K562 (cell line): ENCODE results near the gene ROBO1. TPM values are rescaled to one million over a fixed set of nuclear protein-coding genes. Genes with fewer than 3 reads are reported as not detected.

Source experiments
- ATAC-seq: fragments of 200-7000 bp; cut with Tn5 transposase; 3 replicates; pipeline ENCODE4 v1.9.1; 2020; ENCODE audit warnings: moderate library complexity
- BruUV-seq: library from RNA; stranded (reverse); fragments of 400-500 nt; replicated peaks from 2 replicates; lab custom pipeline; 2021; lab: Mats Ljungman, UMichigan
- CTCF ChIA-PET: fragments of 300-600 bp; formaldehyde crosslinking; extraction: SDS; loops from one replicate; lab custom pipeline; 2021; ENCODE audit warnings: low intra/inter-chr PET ratio; lab: Yijun Ruan, JAX
- POLR2A ChIA-PET: fragments of 300-600, 350-650 bp; sonication (Branson Sonifier 250); formaldehyde crosslinking; extraction: SDS; loops from one replicate; lab custom pipeline; 2021; ENCODE audit warnings: antibody characterized with exemption, inconsistent platforms; lab: Yijun Ruan, JAX
- DNase-seq, 4 experiments: peaks; one replicate each; pipeline versions ENCODE4 v3.0.0 to v3.0.0-alpha.2; 2011 to 2018; ENCODE audit warnings: low spot score in 3 of 4, mixed read lengths in 3 of 4; ENCODE audit errors: extremely low read depth in 1 of 4
- FAIRE-seq: peaks from 2 replicates; lab custom pipeline; 2011; peaks lifted over from hg19 to GRCh38; lab: Jason Lieb, UNC
- H2AFZ ChIP-seq: 2 replicates; pipeline ENCODE4 v1.6.0; 2011; ENCODE audit warnings: low read depth, low read length, control low read depth, inconsistent platforms
- H3K27ac ChIP-seq: fragments of 200-600 bp; 3 replicates; pipeline ENCODE4 v1.8.0; 2011; ENCODE audit warnings: low read depth, mild to moderate bottlenecking, control low read depth, inconsistent platforms, low read length, moderate library complexity, mixed read lengths; ENCODE audit errors: extremely low read depth
- H3K27me3 ChIP-seq, 2 experiments: fragments of 300-600 bp in 1 of 2; 2 replicates in 1 of 2; 3 replicates in 1 of 2; pipeline versions ENCODE4 v1.6.0 to v1.8.0; 2011; ENCODE audit warnings: inconsistent platforms in 2 of 2, low read length in 2 of 2, mild to moderate bottlenecking in 1 of 2, mixed read lengths in 1 of 2, moderate library complexity in 1 of 2; ENCODE audit not compliant: control insufficient read depth in 2 of 2, insufficient read depth in 2 of 2
- H3K36me3 ChIP-seq: fragments of 300-600 bp; 3 replicates; pipeline ENCODE4 v1.8.0; 2011; ENCODE audit warnings: mild to moderate bottlenecking, low read length, inconsistent platforms; ENCODE audit not compliant: control insufficient read depth, insufficient read depth
- H3K4me1 ChIP-seq, 2 experiments: fragments of 200-600 bp in 1 of 2; replicated peaks in 1 of 2; 2 replicates in 1 of 2; 3 replicates in 1 of 2; pipeline versions ENCODE4 v1.5.1 to v1.8.0; 2011; ENCODE audit warnings: inconsistent platforms in 2 of 2, low read length in 2 of 2, mild to moderate bottlenecking in 1 of 2, mixed read lengths in 1 of 2, moderate library complexity in 1 of 2; ENCODE audit not compliant: control insufficient read depth in 2 of 2, insufficient read depth in 2 of 2
- H3K4me2 ChIP-seq: 2 replicates; pipeline ENCODE4 v1.6.1; 2011; ENCODE audit warnings: low read length, control low read depth, inconsistent platforms, mixed read lengths; ENCODE audit not compliant: insufficient read depth
- H3K4me3 ChIP-seq: fragments of 200-600 bp; sonication (generic), shearing (Covaris generic); 2 replicates; pipeline ENCODE4 v1.5.1; 2016; ENCODE audit warnings: control low read depth, inconsistent platforms
- H3K79me2 ChIP-seq: fragments of 200-600 bp; 3 replicates; pipeline ENCODE4 v1.8.0; 2011; ENCODE audit warnings: low read length, inconsistent platforms; ENCODE audit not compliant: control insufficient read depth, insufficient read depth
- H3K9ac ChIP-seq, 2 experiments: 2 replicates each; pipeline versions ENCODE4 v1.6.0 to v1.6.1; 2011; ENCODE audit warnings: low read depth in 2 of 2, low read length in 2 of 2, control low read depth in 1 of 2, inconsistent platforms in 1 of 2, mild to moderate bottlenecking in 1 of 2, mixed read lengths in 1 of 2; ENCODE audit not compliant: insufficient read depth in 1 of 2
- H3K9me1 ChIP-seq: one replicate; pipeline ENCODE4 v1.6.0; 2011; ENCODE audit warnings: inconsistent platforms, mild to moderate bottlenecking, low read length, moderate library complexity; ENCODE audit not compliant: control insufficient read depth, insufficient read depth
- H3K9me3 ChIP-seq: replicated peaks from 2 replicates; pipeline ENCODE4 v1.5.1; 2011; ENCODE audit warnings: low read depth, low read length, inconsistent platforms; ENCODE audit not compliant: control insufficient read depth, insufficient read depth
- H4K20me1 ChIP-seq: replicated peaks from 2 replicates; pipeline ENCODE4 v1.6.1; 2011; ENCODE audit warnings: low read length, inconsistent platforms, mixed read lengths; ENCODE audit not compliant: control insufficient read depth, insufficient read depth
- ATF6 ChIP-seq: sonication (generic); formaldehyde crosslinking; IDR thresholded peaks from 2 replicates; pipeline ENCODE4 v1.4.0; 2020; ENCODE audit warnings: mild to moderate bottlenecking, missing genetic modification reagents
- FOXA1 ChIP-seq: fragments of 450-650 bp; IDR thresholded peaks from 2 replicates; pipeline ENCODE4 v1.6.1; 2016; ENCODE audit warnings: mild to moderate bottlenecking, borderline replicate concordance
- HEY1 ChIP-seq: fragments of 250-450 bp; sonication (Bioruptor Pico); IDR thresholded peaks from 2 replicates; pipeline ENCODE4 v1.5.0; 2020; ENCODE audit warnings: mild to moderate bottlenecking, moderate library complexity, borderline replicate concordance
- KDM1A ChIP-seq, 2 experiments: fragments of 450-650 bp; IDR thresholded peaks; 2 replicates each; pipeline ENCODE4 v1.6.1; 2016; ENCODE audit warnings: mild to moderate bottlenecking in 2 of 2
- NCOA4 ChIP-seq: fragments of 450-650 bp; IDR thresholded peaks from 2 replicates; pipeline ENCODE4 v1.6.1; 2018; ENCODE audit warnings: mild to moderate bottlenecking; ENCODE audit not compliant: partially characterized antibody
- NFYB ChIP-seq: IDR thresholded peaks from 2 replicates; pipeline ENCODE4 v1.6.1; 2011; ENCODE audit warnings: mild to moderate bottlenecking, moderate library complexity; ENCODE audit not compliant: insufficient read length; ENCODE audit errors: extremely low read depth
- NONO ChIP-seq, 2 experiments: fragments of 200-400 bp in 1 of 2; fragments of 450-650 bp in 1 of 2; formaldehyde crosslinking in 1 of 2; IDR thresholded peaks; 2 replicates each; pipeline ENCODE4 v1.6.1; 2017; ENCODE audit warnings: low read depth in 2 of 2, mild to moderate bottlenecking in 2 of 2, moderate library complexity in 2 of 2, low read length in 1 of 2
- POLR2G ChIP-seq: fragments of 200-400 bp; formaldehyde crosslinking; IDR thresholded peaks from 2 replicates; pipeline ENCODE4 v1.6.1; 2017; ENCODE audit warnings: low read depth, mild to moderate bottlenecking, antibody characterized with exemption, low read length, moderate library complexity
- UBTF ChIP-seq, 2 experiments: IDR thresholded peaks; 2 replicates each; pipeline ENCODE4 v1.6.1; 2012; ENCODE audit warnings: improper control_type of control experiment in 2 of 2, low read depth in 2 of 2, low read length in 2 of 2, borderline replicate concordance in 1 of 2
- ZNF121 ChIP-seq: sonication (generic); formaldehyde crosslinking; conservative IDR thresholded peaks from 2 replicates; pipeline ENCODE4 v1.8.0; 2022; ENCODE audit warnings: missing genetic modification reagents
- ZNF23 ChIP-seq: fragments of 250-450 bp; sonication (Bioruptor Pico); IDR thresholded peaks from 2 replicates; pipeline ENCODE4 v1.4.0; 2020; ENCODE audit warnings: mild to moderate bottlenecking
- ZNF274 ChIP-seq: IDR thresholded peaks from 2 replicates; pipeline ENCODE4 v1.6.1; 2011; ENCODE audit warnings: low read depth, mild to moderate bottlenecking, low read length, moderate library complexity, borderline replicate concordance
- ZNF347 ChIP-seq: fragments of 450-650 bp; formaldehyde crosslinking; IDR thresholded peaks from 2 replicates; pipeline ENCODE4 v1.4.0; 2020; ENCODE audit warnings: low read depth, mild to moderate bottlenecking, moderate library complexity
- ZNF75A ChIP-seq: fragments of 450-650 bp; formaldehyde crosslinking; IDR thresholded peaks from 2 replicates; pipeline ENCODE4 v1.4.0; 2020; ENCODE audit warnings: mild to moderate bottlenecking
- WGBS: fragments of 100-300 bp; shearing (Covaris generic); methylation state at CpG from one replicate; pipeline ENCODE4 v1.1.6; 2016; ENCODE audit warnings: low coverage, mixed read lengths; ENCODE audit not compliant: insufficient coverage; ENCODE audit errors: missing lambda C conversion rate; 5-methylcytosine and 5-hydroxymethylcytosine counted together
- in situ Hi-C: fragments of 300-500 bp; cut with MboI; formaldehyde crosslinking; loops from 4 replicates; pipeline ENCODE4 v1.15.0; 2018; ENCODE audit warnings: inconsistent platforms, mixed read lengths
- intact Hi-C: fragments of 100-400 bp; cut with micrococcal nuclease; formaldehyde crosslinking; loops from 2 replicates; pipeline ENCODE4 v1.14.2; 2022
- polyA plus RNA-seq, 8 experiments: library from polyadenylated mRNA; depleted of rRNA in 4 of 8; stranded (reverse) in 5 of 8; unstranded in 3 of 8; fragments of >200 nt; fragmentation: Nextera tagmentation in 2 of 8; fragmentation: Illumina TruSeq in 1 of 8; extraction: Ambion mirVana in 2 of 8; extraction: Trizol in 1 of 8; gene quantifications; 2 replicates each; pipeline versions ENCODE4 v1.2.1 to v1.2.3, GENCODE V29; 2011 to 2014; ENCODE audit warnings: inconsistent platforms in 1 of 8, missing spikeins in 1 of 8
- total RNA-seq, 7 experiments: library from RNA; depleted of rRNA in 6 of 7; stranded (reverse); fragments of >200 nt in 6 of 7; fragmentation: Illumina TruSeq in 2 of 7; extraction: Trizol in 2 of 7; gene quantifications; 2 replicates each; pipeline versions ENCODE4 v1.2.1 to v1.2.3, GENCODE V29; 2011 to 2021; ENCODE audit warnings: low replicate concordance in 1 of 7
- TF ChIP-seq, protein P1 (sequence below): fragments of 450-650 bp; conservative IDR thresholded peaks from 2 replicates; pipeline ENCODE4 v1.6.1; 2016; ENCODE audit warnings: missing genetic modification characterization, low read depth, mild to moderate bottlenecking, missing compliant biosample characterization, moderate library complexity

ROBO1 gene
- total and polyA plus RNA-seq, 9 of the 15 experiments (the other 6 are each of a cell fraction or from before 2014, with no cell fraction given) = 0.01 to 0.53 (median 0.17) TPM; not detected in 5

- TF ChIP-seq ATF6 (CRISPR knock-in tag) (no peak), ZNF121 (CRISPR knock-in tag) (no peak), ZNF347 (CRISPR knock-in tag) (no peak), NFYB (no peak), POLR2G (no peak), FOXA1 (no peak), HEY1 (no peak)
- TF ChIP-seq, protein P1, sequence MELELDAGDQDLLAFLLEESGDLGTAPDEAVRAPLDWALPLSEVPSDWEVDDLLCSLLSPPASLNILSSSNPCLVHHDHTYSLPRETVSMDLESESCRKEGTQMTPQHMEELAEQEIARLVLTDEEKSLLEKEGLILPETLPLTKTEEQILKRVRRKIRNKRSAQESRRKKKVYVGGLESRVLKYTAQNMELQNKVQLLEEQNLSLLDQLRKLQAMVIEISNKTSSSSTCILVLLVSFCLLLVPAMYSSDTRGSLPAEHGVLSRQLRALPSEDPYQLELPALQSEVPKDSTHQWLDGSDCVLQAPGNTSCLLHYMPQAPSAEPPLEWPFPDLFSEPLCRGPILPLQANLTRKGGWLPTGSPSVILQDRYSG = no peak
Measured at GRCh38 chr3:78634316-78634715, 1133.5 kb downstream of the ROBO1 start (continued).

- ATAC-seq (no peak), FAIRE-seq (no peak)
- in situ Hi-C loops = no loop called here
Measured at GRCh38 chr3:78633626-78634025, 1134.2 kb downstream of the ROBO1 start.

More at GRCh38 chr3:78633626-78634025, 1134.2 kb downstream of the ROBO1 start:
- Histone ChIP-seq H3K4me1 (no peaks in the 10 kb centered on the region), H3K9ac (no peak overlapping the region), H3K36me3 (no peaks in the 10 kb centered on the region), H4K20me1 (no peaks in the 10 kb centered on the region), H3K9me3 (no peaks in the 10 kb centered on the region), H3K27ac (no peak overlapping the region), H3K27me3 (no peaks in the 10 kb centered on the region), H3K4me3 (no peak overlapping the region), H2AFZ (no peak overlapping the region), H3K9me1 (no peaks in the 10 kb centered on the region), H3K79me2 (no peaks in the 10 kb centered on the region), H3K4me2 (no peak overlapping the region)
- TF ChIP-seq UBTF (IDR thresholded peaks at IDR 0.05; ENCODE audit: borderline replicate concordance in 1 of 2, low read depth in 2 of 2, low read length in 2 of 2) (no peak), ZNF75A (CRISPR knock-in tag) (no peak), NONO (IDR thresholded peaks at IDR 0.05; ENCODE audit: low read depth in 2 of 2, low read length in 1 of 2) (no peak), ZNF274 (no peak), KDM1A (IDR thresholded peaks at IDR 0.05) (no peak), ZNF23 (CRISPR knock-in tag) (no peak), NCOA4 (no peak)
- ChIA-PET POLR2A (no interaction called here), CTCF (no interaction called here)
- BruUV-seq = no TSS peak
- intact Hi-C loops = no loop called here
- no peak for DNase-seq
- 0% methylated on average over 3 of the region's 4 CpGs for WGBS
